NCI-H2029 treated with DMSO at 0.1 percent for 48 hours (cell line): ENCODE data around the gene SLC2A1.
A peak's percentile ranks its signal among the peaks of the same experiment; 100 is the strongest.

ENCODE experiments used
- DNase-seq: peaks from one replicate; lab custom pipeline; 2025; lab: John Stamatoyannopoulos, UW

Gene SLC2A1

DNA sequence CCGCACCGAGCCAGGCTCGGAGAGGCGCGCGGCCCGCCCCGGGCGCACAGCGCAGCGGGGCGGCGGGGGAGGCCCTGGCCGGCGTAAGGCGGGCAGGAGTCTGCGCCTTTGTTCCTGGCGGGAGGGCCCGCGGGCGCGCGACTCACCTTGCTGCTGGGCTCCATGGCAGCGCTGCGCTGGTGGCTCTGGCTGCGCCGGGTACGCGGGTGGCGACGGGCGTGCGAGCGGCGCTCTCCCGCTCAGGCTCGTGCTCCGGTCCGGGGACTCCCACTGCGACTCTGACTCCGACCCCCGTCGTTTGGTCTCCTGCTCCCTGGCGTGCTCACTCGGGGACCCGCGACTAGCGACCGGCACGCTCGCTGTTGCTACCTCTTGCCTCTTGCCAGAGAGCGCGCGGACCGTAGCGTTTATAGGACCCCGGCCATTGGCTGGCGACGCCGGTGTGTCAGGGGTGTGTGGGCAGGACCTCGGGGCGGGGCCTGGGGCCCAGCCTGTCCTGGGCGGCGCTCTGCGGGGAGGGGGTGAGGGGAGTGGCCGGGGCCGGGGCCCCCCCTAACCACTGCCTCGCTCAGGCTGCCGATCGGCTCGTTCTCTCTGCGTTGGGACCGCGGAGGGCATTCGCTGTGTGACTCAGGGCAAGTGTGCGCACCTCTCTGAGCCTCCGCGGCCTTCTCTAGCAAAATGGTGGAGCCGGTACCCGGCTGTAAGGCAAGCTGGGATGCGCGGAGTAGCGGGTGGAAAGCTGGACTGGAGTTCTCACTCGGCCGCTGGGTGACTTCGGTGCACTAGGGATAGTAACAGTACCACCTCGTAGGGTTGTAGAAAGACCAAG, at the start of gene SLC2A1:
Gene SLC2A1 (minus strand): TSS at position 381 of the 832 bp plus-strand sequence. CDS start 217 bp downstream, at position 164.
- DNase-seq: peak; percentile 83

DNA sequence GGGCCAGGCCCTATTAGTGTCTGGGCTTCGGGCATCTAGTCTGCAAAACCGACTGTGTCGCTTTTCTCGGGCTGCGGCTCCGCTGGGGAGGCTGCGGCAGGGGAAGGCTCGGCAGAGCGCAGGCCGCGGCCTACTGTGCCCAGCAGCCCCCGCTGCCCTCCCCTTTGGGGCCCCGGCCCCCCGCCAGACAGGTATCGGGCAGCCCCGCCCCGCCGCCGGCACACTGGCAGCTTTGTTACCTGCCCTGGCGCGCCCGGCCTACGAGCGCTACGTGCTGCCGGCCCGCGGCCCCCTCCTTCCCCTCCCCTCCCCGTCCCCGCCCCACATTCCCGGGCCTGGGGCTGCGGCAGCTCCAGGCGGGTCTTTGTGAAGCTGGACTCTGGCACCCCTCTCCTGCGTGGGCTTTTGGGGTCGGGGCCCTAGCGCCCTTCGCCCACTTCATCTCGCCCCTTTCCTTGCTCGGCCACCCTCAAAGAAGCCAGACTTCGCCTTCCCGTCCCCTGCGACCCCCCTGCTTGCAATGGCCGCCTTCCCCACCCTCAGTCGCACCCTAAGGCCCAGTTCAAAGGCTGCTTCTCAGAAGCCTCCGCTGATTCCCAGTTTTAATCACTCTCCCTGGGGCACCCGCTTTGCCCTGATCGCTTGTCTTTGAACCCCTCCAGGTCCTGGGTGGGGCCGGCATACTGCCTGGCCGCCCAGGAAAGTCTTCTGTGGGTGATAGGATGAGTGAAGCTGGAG, 48.9 kb upstream of the SLC2A1 start:
- no peak for DNase-seq

DNA sequence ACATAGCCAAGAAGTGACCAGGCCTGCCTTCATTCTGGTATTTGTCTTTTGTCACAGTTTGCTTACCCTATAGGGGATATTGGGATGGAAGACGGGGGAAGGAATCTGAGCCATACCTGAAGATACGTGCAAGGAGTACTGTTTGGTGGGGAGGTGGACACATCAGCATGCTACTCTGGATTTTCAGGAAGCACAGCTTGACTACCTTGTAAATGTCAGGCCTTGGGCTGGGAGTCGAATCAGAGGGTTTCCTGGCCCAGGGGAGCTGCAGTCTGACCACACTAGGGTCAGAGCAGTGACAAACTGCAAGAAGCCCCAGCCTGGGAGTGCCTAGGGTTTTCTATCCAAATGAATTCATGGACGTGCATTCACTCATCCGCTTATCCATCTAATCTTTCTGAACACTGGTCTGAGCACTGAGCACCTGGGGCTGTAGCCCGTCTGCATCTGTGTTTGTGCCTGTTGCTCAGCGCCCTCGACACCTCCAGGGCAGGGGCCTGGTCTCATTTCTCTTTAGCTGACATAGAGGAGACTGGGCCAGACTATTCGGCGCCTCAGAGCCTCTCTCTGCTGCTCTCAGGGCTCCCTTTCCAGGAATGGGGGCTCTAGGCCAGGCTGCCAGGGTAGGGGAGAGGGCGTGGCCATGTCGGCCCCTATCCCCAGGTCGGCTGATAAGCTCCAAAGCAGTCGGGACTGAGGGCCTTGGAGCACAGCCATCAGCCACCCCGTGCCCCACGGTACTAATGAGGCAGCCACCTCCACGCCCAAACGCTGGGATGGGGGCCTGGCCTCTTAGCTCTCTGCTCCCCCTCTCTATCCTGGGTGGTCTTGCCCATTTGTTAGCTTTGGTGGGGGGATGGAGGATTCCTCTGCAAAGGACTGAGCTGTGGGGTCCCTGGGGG, 47.0 kb upstream of the SLC2A1 start:
- no peak for DNase-seq

DNA sequence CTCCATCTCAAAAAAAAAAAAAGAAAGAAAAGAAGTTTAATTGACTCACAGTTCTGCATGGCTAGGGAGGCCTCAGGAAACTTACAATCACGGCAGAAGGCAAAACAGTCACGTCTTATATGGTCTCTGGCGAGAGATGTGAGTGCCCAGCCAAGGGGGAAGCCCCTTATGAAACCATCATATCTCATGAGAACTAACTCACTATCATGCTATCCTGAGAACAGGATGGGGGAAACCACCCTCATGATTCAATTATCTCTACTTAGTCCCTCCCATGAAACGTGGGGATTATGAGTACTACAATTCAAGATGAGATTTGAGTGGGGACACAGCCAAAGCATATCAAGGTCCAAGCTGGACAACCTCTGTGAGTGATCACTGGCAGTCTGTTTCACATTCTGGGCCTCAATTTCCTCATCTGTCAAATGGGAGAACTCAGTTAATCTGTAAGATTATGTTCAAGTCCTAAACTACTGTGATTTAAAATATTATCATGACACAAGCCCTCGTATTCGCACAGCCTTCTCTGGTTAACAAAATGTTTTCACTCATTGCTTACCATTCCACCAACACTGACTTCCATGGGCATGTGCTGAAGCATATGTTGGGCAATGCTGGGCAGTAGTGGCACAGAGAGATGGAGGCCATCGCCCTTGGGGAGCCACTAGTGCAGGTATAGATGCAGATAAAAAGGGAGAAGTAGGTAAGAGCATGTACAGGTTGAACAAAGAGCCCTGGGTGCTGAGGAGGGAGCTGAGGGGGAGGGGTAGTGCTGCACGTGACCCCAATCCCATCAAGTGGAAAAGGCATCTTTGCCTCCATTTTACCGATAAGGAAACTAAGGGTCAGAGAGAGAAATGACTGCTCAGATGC, 46.2 kb upstream of the SLC2A1 start:
- DNase-seq: no peak

DNA sequence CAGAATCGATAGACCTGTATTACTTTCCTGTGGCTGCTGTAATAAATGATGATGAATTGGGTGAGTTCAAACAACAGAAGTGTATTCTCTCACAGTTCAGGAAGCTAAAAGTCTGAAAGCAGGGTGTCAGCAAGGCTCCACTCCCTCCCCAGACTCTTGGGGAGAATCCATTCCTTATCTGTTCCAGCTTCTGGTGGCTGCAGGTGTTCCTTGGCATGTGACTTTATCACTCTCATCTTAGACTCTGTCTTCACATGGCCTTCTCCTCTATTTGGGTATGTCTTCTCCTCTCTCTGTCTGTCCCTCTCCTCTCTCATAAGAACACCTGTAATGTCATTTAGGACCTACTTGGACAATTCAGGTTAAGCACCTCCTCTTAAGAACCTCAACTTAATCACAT, 44.1 kb upstream of the SLC2A1 start:
- DNase-seq: no peak

DNA sequence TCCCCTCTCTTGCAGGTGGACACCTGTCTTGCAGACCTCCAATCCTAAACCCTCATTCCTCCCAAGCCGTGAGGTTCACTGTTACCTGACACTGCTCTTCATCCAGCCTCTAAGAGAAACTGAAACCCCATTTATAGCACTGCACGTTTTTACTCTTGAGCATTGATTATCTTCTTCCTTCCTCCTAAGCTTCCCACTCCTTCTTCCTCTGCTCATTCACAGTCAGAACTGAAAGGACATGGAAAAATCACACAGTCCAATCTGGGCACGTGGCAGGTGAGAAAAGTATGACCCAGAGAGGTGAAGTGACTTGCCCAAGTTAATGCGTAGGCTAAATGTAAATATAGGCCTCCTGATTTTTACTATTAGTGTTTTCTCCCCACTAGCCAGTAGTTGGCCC, 43.4 kb upstream of the SLC2A1 start:
- no peak for DNase-seq

DNA sequence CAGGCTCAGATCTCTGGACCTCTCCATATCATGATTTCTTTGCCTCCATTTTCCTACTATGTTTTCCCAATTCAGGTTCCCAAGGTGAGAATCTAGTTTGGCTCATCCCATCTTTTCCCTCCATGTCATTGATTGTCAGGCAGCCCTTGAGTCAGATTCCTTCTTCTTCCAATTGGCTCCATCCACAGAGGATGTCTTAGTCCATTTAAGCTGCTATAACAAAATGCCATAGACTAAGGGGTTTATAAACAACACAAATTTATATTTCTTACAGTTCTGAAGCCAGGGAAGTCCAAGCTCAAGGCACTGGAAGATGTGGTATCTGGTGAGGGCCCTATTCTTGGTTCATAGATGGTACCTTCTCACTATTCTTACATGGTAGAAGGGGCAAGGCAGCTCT, 42.8 kb upstream of the SLC2A1 start:
- no peak for DNase-seq

DNA sequence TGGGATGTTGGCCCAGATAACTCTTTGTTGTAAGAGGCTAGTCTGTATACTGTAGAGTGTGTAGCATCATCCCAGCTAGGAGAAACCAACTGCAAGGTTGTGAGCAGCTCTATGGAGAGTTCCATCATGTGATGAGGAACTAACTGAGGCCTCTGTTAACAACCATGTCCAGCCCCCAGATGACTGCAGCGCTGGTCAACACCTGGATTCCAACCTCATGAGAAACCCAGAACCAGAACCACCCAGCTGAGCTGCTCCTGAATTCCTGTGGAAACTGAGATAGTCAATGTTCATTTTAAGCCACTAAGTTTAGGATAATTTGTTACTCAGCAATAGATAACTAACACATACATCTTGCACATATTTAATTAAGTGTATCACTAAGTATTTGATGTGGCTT, 41.6 kb upstream of the SLC2A1 start:
- no peak for DNase-seq

DNA sequence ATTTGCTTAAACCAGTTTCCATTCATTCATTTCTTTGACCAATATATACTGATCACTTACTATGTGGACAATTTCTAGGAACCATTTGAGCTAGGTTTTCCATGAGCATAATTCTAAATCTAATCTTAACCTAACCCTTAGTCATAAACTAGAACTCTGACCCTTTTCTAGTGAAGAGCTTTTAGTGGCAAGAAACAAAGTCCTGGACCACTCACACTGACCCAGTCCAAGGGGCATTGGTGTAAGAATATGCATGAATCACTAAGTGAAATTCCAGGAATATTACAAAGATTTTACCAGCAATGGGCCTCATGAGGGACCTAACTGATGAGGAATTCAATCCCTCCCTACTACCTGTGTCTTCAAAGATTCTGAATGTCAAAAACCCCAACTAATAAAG, 40.6 kb upstream of the SLC2A1 start:
- no peak for DNase-seq

DNA sequence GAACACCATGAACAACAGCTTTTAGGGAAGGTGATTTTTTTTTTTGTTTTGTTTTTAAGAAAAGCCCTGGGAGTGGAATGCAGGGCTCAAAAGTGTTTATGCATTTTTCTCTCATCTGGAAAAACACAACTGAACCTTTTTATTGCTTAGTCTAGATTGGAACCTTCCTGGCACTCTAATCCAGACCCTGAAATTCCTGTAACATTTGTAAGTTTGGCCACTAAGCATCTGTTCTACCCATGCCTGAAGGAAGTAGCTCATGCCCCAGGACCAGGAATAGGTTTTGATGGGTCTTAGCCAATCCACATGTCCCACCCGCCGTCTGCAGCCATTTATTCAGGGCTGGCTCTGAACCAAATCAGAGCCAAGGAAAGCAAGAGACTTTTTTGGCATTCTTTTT, 39.7 kb upstream of the SLC2A1 start:
- no peak for DNase-seq

DNA sequence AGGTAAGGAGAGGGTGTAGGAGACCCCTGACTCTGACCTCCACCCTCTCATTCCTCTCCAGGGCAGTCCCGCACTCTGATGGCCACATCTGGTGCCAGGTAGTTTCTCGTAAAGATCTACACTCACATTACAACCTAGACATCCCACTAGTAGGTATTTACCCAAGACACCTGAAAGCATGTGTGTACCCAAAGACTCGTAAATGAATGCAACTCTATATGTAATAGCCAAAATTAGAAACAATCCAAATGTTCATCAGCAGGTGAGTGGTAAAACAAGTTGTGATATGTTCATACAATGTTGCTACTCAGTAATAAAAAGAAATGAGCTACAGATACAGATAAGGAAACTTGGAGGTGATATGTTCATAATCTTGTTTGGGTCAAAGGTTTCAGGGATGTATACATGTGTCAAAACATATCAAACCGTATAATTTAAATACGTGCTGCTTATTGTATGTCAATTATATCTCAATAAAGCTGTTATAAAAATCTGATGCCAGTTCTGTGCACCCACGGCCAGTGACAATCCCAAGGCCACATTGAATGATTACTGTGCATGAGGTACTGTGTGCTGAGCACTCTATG, 37.8 kb upstream of the SLC2A1 start:
- no peak for DNase-seq

DNA sequence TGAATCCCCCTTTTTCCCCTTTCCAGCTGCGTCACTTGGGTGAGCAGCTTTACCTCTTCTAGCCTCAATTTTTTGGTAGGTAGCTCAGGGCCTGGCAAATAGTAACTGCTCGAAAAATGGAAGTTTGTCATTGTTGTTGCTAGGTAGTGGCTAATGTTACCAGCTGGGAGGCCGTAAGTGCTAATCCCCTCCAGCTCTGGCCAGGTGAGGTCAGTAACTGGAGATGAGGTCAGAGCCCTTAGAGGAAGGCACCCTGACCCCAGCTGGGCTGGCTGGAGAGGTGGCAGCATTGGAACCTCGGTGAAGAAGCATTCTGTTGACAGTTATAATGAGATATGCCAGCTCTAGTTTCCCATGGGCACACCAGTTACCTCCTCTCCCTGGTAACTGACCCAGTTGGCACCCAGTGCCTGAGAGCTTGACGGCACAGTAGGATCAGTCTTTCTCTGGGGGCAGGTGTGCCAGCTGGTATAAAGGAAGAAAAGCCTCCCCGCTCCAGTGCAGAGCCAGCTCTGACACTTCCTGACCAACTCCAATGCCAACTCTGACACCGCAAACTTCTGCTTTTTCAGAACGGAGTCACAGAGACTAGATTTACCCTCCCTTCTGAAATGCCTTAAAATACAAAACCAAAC, 35.0 kb upstream of the SLC2A1 start:
- no peak for DNase-seq

DNA sequence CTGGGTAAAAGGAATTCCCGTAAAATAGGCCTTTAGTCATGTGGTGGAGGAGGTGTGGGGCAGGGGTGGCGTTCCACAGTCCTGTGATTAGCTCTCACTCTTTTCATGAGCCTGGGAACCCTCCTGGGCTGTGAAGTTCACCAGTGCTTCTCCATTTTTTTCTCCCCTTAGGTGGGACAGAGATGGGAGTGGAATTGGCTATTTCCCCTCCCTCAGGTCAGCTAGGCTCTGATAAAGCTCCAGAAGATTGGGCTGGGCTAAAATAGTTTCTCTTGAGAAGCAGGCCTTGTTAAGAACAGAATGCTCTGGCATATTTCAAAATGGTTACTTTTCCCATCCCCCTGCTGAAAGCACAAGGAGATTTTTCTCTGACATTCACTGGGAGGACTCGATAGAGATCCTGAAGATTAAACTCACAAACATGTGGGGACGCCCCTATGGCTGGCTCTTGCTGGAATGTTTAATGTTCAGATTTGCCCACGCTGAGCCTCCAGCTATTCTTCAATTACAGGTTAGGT, 33.4 kb upstream of the SLC2A1 start:
- no peak for DNase-seq

DNA sequence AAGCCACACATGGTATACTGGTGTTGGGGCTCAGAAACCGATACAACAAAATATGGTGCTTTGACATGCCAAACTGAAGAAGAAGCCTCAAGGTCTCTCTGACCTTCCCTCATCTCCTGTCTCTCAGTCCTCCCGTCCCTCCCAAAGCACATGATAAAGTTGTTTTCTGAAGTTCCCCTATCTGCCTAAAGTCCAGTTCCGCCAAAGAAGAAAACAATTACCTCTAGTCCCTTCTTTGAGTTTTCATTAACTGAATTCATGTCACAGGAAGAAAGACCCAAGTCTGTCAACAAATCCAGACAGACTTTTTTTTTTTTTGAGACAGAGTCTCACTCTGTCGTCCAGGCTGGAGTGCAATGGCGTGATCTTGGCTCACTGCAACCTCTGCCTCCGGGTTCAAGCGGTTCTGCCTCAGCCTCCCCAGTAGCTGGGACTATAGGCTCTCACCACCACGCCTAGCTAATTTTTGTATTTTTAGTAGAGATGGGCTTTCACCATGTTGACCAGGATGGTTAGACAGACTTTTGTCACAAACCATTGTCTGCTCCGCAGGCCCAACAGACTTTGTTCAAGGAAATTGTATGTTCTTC, 32.2 kb upstream of the SLC2A1 start:
- DNase-seq: no peak

DNA sequence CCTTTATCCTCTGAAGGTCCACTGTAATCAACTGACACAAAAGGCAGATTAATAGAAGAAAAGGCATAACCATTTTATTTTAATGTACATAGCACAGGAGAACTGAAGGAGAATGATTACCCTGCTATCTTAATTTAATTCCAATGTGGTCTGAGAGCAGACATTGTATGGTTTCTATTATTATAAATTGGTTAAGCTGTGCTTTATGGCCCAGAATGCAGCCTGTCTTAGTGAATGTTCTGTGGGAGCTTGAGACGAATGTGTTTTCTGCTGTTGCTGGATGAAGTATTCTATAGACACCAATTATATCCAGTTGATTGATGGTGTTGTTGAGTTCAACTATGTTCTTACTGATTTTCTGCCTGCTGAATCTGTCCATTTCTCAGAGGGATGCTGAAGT, 25.0 kb upstream of the SLC2A1 start:
- DNase-seq: no peak

DNA sequence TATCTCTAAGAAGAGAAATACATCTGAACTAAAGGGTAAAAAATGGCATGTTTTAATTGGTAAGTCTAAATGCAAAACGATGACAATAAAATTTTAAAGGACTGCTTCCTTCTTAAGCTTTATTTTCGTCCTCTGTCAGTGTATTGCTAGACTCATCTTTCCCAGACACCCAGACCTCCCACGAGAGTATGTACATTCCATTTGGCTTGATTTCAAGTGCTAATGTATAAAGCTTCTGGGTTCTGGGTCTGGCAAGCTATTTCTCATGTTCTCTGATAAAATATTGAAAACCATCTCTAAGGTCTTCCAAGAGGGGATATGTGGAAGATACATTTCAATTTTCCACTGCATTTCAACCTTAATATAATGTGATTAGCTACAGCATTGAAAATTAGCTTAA, 24.6 kb upstream of the SLC2A1 start:
- DNase-seq: no peak

DNA sequence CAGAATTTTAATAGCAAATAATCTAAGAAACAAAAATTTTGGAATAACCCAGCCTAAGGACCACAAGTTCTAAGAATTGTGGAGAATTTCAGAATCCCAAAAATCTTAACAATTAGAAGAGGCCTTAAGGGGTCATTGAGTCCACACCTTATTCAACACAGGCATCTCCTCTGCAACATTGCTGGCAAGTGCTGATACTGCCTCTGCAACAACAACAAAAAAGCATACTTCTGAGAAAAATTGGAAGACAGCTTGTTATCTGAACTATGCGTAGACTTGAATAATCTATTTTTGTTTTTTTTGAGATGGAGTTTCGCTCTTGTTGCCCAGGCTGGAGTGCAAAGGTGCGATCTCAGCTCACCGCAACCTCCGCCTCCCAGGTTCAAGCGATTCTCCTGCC, 24.0 kb upstream of the SLC2A1 start:
- DNase-seq: no peak

DNA sequence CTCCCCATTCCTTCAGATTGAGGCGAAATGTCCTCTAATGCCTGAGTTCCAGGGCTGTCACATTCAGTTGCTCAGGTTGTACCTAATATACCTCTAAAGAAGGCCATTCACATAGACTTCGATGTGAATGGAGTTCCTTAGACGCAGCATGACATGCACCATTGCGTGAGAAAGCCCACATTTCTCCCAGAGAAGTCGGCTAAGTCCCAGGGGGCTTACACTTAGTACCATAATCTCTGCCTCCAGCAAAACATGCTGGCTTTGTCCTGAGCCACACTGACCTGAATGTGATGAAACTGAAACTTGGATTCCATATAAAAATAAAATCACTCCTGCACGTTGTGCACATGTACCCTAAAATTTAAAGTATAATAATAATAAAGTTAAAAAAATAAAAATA, 23.2 kb upstream of the SLC2A1 start:
- DNase-seq: no peak

DNA sequence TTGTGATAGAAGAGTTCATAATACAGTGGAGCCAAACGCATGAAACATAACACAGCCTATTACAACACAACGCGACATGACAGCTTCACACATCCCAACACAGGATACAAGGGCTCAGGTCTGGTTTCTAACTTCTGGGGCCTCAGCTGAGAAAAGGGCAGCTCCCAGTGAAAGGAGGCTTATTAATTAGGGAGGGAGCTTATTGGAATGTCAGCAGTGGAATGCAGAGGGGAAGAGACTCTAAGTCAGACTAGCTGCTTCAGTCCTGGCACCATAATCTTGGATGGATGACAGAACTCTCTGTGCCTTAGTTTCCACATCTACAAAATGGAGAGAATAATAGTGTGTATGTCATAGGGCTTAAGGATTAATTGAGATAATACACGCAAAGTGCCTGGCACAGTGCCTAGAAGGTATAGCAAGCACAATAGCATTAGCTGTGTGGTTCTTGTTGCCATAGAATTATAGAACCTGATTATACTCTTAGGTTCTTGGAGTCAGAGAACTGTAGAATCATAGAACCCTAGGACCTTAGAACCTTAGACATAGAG, 22.7 kb upstream of the SLC2A1 start:
- DNase-seq: no peak
